Inflammatory macrophage treated with lipopolysaccharide for 1 hour (primary cell): ENCODE results near the gene TIMP3.

ENCODE experiments used
- DNase-seq, 2 donors: peaks; one replicate each; pipeline ENCODE4 v3.0.0-alpha.2; 2020 to 2022

Gene TIMP3

GRCh38 chr22:32788904-32789624, 12.4 kb upstream of the TIMP3 start:
- no peak for DNase-seq

- DNase-seq, result no peak
Observed at GRCh38 chr22:32789797-32790620, 11.5 kb upstream of the TIMP3 start.

GRCh38 chr22:32791056-32791455, 10.4 kb upstream of the TIMP3 start:
- no peak for DNase-seq

- DNase-seq, result no peak
Observed at GRCh38 chr22:32791485-32791884, 10.0 kb upstream of the TIMP3 start.

GRCh38 chr22:32793589-32793988, 7.9 kb upstream of the TIMP3 start:
- no peak for DNase-seq

GRCh38 chr22:32794449-32795213, 6.9 kb upstream of the TIMP3 start:
- no peak for DNase-seq

GRCh38 chr22:32795214-32795596, 6.3 kb upstream of the TIMP3 start:
- DNase-seq, result no peak

- peak; percentile 55 to 79 for DNase-seq
Observed at GRCh38 chr22:32796865-32797573, 4.5 kb upstream of the TIMP3 start.

- DNase-seq, result no peak
Observed at GRCh38 chr22:32799496-32799895, 2.0 kb upstream of the TIMP3 start.

- no peak for DNase-seq
Observed at GRCh38 chr22:32800158-32800882, 1.2 kb upstream of the TIMP3 start.

- DNase-seq, result no peak
Observed at GRCh38 chr22:32800994-32801536, 440 bp upstream of the TIMP3 start.

GRCh38 chr22:32802237-32802765, 796 bp downstream of the TIMP3 start:
- DNase-seq, result no peak

GRCh38 chr22:32803020-32803737, 1.7 kb downstream of the TIMP3 start:
- DNase-seq, result no peak

- no peak for DNase-seq
Observed at GRCh38 chr22:32803738-32804435, 2.4 kb downstream of the TIMP3 start.

- no peak for DNase-seq
Observed at GRCh38 chr22:32804531-32805360, 3.2 kb downstream of the TIMP3 start.

GRCh38 chr22:32805361-32805881, 3.9 kb downstream of the TIMP3 start:
- no peak for DNase-seq

- no peak for DNase-seq
Observed at GRCh38 chr22:32806296-32806695, 4.8 kb downstream of the TIMP3 start.

GRCh38 chr22:32808038-32808445, 6.5 kb downstream of the TIMP3 start:
- no peak for DNase-seq
